Mesodermal cell (in vitro differentiated cells): ENCODE data around the gene COL4A5. TPM values are rescaled to one million over a fixed set of nuclear protein-coding genes. Genes with fewer than 3 reads are reported as not detected.
"Not testable (repeated sequence)": the region's sequence is repeated elsewhere in the genome, so short reads cannot be mapped to it uniquely, and the experiment has no call there.

Experiments used
- H3K27ac ChIP-seq: 2 replicates; pipeline ENCODE4 v1.7.0; 2013; ENCODE audit warnings: mild to moderate bottlenecking, low read depth, low read length, moderate library complexity; ENCODE audit not compliant: severe bottlenecking
- H3K36me3 ChIP-seq: 2 replicates; pipeline ENCODE4 v1.7.1; 2013; ENCODE audit warnings: mild to moderate bottlenecking, low read length, moderate library complexity; ENCODE audit not compliant: control insufficient read depth, insufficient read depth
- H3K4me1 ChIP-seq: one replicate; pipeline ENCODE4 v1.7.1; 2013; ENCODE audit warnings: mild to moderate bottlenecking, low read length; ENCODE audit not compliant: insufficient read depth, control insufficient read depth, poor library complexity, severe bottlenecking
- H3K4me3 ChIP-seq: 2 replicates; pipeline ENCODE4 v1.7.0; 2013; ENCODE audit warnings: low read length, control low read depth, mild to moderate bottlenecking; ENCODE audit not compliant: insufficient read depth, poor library complexity, severe bottlenecking; ENCODE audit errors: extremely low read depth
- H3K9me3 ChIP-seq: 2 replicates; pipeline ENCODE4 v1.7.1; 2013; ENCODE audit warnings: mild to moderate bottlenecking, low read length, moderate library complexity; ENCODE audit not compliant: control insufficient read depth
- WGBS, 2 experiments: methylation state at CpG; one replicate each; pipeline ENCODE4 v1.1.5; 2013; ENCODE audit warnings: missing lambda C conversion rate in 2 of 2; ENCODE audit not compliant: insufficient coverage in 2 of 2; 5-methylcytosine and 5-hydroxymethylcytosine counted together
- polyA plus RNA-seq, 2 experiments: library from polyadenylated mRNA; stranded (reverse); fragments of 50-300 nt; gene quantifications; one replicate each; pipeline ENCODE4 v1.2.3, GENCODE V29; 2013

COL4A5 gene
- polyA plus RNA-seq (2013, experiment 1 of 2): 60.6 TPM
- 70.8 TPM for polyA plus RNA-seq (2013, experiment 2 of 2)

DNA sequence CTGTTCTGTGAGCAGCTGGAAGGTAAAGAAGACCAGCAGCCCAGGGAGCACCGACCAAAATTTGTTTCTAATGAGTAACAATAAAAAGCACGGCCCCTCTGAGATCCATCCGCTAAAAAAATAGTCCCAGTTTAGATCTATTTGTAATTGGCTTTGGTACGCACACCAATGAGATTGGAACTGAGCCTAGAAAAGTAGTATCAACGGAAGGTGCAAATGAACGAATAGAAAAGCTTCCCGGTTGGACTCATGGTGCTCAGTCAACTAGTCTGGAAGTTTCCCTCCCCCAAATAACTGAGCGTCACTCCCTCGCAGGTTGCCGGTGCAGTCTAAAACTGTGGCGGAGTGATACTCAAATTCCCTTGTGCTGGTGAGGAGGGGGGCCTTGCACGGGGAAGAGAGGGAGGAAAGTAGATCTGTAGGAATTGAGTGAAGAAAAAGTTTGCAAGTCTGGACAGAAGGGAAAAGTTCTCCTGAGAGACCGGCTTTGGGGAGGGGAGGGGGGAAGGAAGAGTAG lies at the start of gene COL4A5:
TSS of gene COL4A5 (plus strand) at position 413 of the 517 bp plus-strand sequence. CDS start 288 bp downstream, outside the sequence.
- peak within 1 kb of the TSS; percentile 81 for H3K27ac ChIP-seq
- H3K9me3 ChIP-seq: peaks cover 3% of the 10 kb centered on the region
- H3K4me3 ChIP-seq: peak within 1 kb of the TSS; percentile 66

GRCh38 chrX:108390976-108391717 lies 48.5 kb upstream of the COL4A5 start:
- WGBS, 2 experiments: 74% methylated on average over 3 of the region's 9 CpGs; no CpG with 5 or more reads in 1 of the 2 experiments

More for the DNA sequence above, at the start of gene COL4A5:
- Histone ChIP-seq H3K4me1 (peaks cover 6% of the 10 kb centered on the region), H3K36me3 (peaks cover 12% of the 10 kb centered on the region)
- WGBS, 2 experiments: 0% methylated on average over 1 of the region's 13 CpGs; no CpG with 5 or more reads in 1 of the 2 experiments

DNA sequence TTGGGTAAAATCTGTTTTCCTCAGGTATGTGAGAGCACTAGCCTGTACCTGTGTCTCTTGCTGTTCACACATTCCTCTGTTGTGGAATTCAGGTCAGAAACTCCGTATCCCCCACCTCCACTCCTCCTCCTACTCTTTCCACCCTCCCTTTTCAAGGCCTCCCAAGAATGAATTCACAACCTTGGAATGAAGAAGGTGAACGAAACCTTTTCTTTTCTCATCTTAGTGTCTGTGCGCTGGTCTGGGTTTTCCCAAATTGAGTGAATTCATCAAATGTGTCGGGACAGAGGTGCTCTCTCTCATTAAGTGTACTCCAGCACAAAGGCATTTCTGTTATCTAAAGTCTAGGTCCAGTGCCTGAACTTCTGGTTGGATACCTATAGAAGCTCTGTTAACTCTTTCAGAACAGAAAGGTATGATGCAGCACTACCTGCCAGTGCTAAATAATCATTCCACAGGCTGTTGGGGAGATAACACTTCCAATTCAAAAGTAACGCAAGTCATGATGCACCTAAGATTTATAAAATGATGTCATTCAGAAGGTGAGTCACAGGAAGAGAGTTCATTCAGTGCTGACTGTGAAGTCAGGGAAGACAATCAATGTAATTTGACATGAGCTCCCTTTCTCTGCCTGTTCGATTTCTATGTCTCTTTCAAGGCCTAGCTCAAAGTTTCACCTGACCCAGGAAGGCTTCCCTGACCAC lies 43.3 kb upstream of the COL4A5 start:
- 29 to 66% methylated on average over 1 to 3 of the region's 6 CpGs for WGBS, 2 experiments
- Histone ChIP-seq H3K9me3 (no peaks in the 10 kb centered on the region), H3K4me1 (peaks cover 19% of the 10 kb centered on the region), H3K36me3 (no peaks in the 10 kb centered on the region), H3K27ac (no peak overlapping the region), H3K4me3 (no peak overlapping the region)

More at GRCh38 chrX:108390976-108391717, 48.5 kb upstream of the COL4A5 start:
- H3K4me1 ChIP-seq, H3K9me3 ChIP-seq, H3K27ac ChIP-seq, H3K36me3 ChIP-seq, H3K4me3 ChIP-seq: not testable (repeated sequence)

DNA sequence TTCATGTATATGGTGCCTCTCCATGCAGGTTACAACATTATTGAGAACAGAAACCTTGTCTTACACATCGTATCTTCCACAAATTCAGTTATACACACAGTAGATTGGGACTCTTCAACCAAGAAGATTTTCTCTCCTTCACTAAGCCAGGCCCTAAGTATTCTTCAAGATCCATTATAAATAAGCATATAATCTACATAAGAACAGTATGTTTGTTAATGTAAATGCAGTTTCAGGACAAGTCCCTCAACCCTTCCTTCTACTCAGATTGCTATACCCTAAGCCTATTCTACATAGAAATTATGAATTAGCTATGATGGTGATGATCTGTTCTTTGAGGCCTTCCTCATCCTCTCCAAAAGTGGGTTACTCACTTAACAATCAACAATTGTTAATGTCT lies 42.7 kb upstream of the COL4A5 start:
- Histone ChIP-seq H3K27ac (no peak overlapping the region), H3K9me3 (no peaks in the 10 kb centered on the region), H3K36me3 (no peaks in the 10 kb centered on the region), H3K4me1 (peaks cover 19% of the 10 kb centered on the region), H3K4me3 (no peak overlapping the region)
- no CpG with 5 or more reads among the region's 1 CpG for WGBS, 2 experiments

GRCh38 chrX:108397627-108398391 lies 41.8 kb upstream of the COL4A5 start:
- Histone ChIP-seq H3K4me3 (no peak overlapping the region), H3K27ac (no peak overlapping the region), H3K36me3 (no peaks in the 10 kb centered on the region), H3K4me1 (peaks cover 19% of the 10 kb centered on the region), H3K9me3 (no peaks in the 10 kb centered on the region)
- WGBS, 2 experiments: 100% methylated on average over 1 of the region's 6 CpGs; no CpG with 5 or more reads in 1 of the 2 experiments

- Histone ChIP-seq H3K4me1 (peaks cover 19% of the 10 kb centered on the region), H3K27ac (no peak overlapping the region), H3K9me3 (no peaks in the 10 kb centered on the region), H3K4me3 (no peak overlapping the region), H3K36me3 (no peaks in the 10 kb centered on the region)
- no CpG with 5 or more reads among the region's 1 CpG for WGBS, 2 experiments
These were observed 40.0 kb upstream of the COL4A5 start for GRCh38 chrX:108399418-108400165.

DNA sequence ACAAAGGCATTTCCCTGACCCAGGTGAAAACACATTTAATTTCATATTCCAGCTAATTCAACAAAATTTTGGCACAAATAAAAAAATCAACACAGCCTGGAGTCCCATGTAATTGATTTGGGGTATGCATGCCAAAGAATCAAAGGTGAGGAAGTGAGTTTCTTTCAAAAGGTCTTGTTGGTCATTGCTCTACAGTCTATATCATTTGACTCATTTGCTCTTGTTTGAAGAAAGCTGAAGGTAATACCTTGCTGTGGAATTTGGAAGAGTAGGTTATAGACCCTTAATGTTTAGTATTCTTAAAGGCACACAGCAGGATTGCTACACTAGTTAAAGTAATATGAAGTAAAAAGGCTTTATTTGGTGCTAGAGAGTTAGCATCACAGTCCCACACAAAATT lies 26.9 kb upstream of the COL4A5 start:
- no peak overlapping the region for H3K4me3 ChIP-seq
- no peak overlapping the region for H3K27ac ChIP-seq
- H3K9me3 ChIP-seq: no peaks in the 10 kb centered on the region
- peaks cover 3% of the 10 kb centered on the region for H3K4me1 ChIP-seq
- peaks cover 4% of the 10 kb centered on the region for H3K36me3 ChIP-seq

DNA sequence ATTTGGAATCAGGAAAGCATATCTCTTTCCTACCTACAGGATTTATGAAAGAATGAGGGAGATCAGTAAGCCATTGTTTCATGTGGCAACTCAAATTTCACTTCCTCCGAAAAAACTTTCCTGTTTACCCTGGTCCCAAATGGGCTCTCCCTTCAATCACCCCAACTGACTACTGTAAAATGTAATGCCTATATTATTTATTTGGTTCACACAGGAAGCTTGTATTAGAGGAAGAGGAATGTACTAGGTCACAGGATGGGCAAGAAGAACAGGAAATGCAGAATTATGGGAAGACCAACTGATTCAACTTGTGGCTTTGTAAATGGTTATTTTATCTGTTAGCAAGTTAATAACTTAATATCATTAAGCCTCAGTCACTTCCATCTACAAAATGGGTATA lies 24.5 kb upstream of the COL4A5 start:
- no peaks in the 10 kb centered on the region for H3K9me3 ChIP-seq
- H3K4me1 ChIP-seq: peaks cover 3% of the 10 kb centered on the region
- H3K27ac ChIP-seq: no peak overlapping the region
- H3K36me3 ChIP-seq: no peaks in the 10 kb centered on the region
- no peak overlapping the region for H3K4me3 ChIP-seq
- WGBS, 2 experiments: no CpG with 5 or more reads among the region's 1 CpG

GRCh38 chrX:108415891-108416290 lies 23.7 kb upstream of the COL4A5 start:
- no peak overlapping the region for H3K27ac ChIP-seq
- no CpG with 5 or more reads among the region's 2 CpGs for WGBS, 2 experiments
- H3K4me3 ChIP-seq: no peak overlapping the region
- H3K9me3 ChIP-seq: no peaks in the 10 kb centered on the region
- H3K36me3 ChIP-seq: no peaks in the 10 kb centered on the region
- H3K4me1 ChIP-seq: peaks cover 3% of the 10 kb centered on the region

GRCh38 chrX:108417257-108417656 lies 22.4 kb upstream of the COL4A5 start:
- Histone ChIP-seq H3K4me3 (no peak overlapping the region), H3K9me3 (no peaks in the 10 kb centered on the region), H3K27ac (no peak overlapping the region), H3K4me1 (peaks cover 3% of the 10 kb centered on the region), H3K36me3 (peaks cover 3% of the 10 kb centered on the region)
- WGBS, 2 experiments: no CpG with 5 or more reads among the region's 1 CpG
